ACC112 (cell line): ENCODE data around the gene SRC.

Experiments
- H2AFZ ChIP-seq: fragments of 200-600 bp; sonication (generic); one replicate; pipeline ENCODE4 v1.6.0; 2017; ENCODE audit warnings: antibody characterized with exemption, low read length; ENCODE audit not compliant: unreplicated experiment
- H3K27ac ChIP-seq: fragments of 200-600 bp; sonication (generic); 2 replicates; pipeline ENCODE4 v1.5.1; 2014; ENCODE audit warnings: low read depth, mild to moderate bottlenecking, antibody characterized with exemption, low read length, moderate library complexity
- H3K27me3 ChIP-seq: fragments of 200-600 bp; sonication (generic); 2 replicates; pipeline ENCODE4 v1.6.1; 2014; ENCODE audit warnings: mild to moderate bottlenecking, antibody characterized with exemption, low read length, moderate library complexity, mixed read lengths; ENCODE audit not compliant: insufficient read depth
- H3K36me3 ChIP-seq: fragments of 200-600 bp; sonication (generic); 2 replicates; pipeline ENCODE4 v1.6.1; 2016; ENCODE audit warnings: mild to moderate bottlenecking, antibody characterized with exemption, low read length, moderate library complexity, mixed read lengths; ENCODE audit not compliant: insufficient read depth
- H3K4me1 ChIP-seq: fragments of 200-600 bp; sonication (generic); one replicate; pipeline ENCODE4 v1.6.1; 2016; ENCODE audit warnings: low read length, mixed read lengths; ENCODE audit not compliant: insufficient read depth, unreplicated experiment, control insufficient read depth
- H3K4me3 ChIP-seq: fragments of 200-600 bp; sonication (generic); 2 replicates; pipeline ENCODE4 v1.5.1; 2014; ENCODE audit warnings: mild to moderate bottlenecking, low read depth, low read length
- H3K79me2 ChIP-seq: fragments of 200-600 bp; sonication (generic); one replicate; pipeline ENCODE4 v1.6.0; 2016; ENCODE audit warnings: low read length; ENCODE audit not compliant: control insufficient read depth, unreplicated experiment, insufficient read depth

Gene SRC

GRCh38 chr20:37398750-37399621, 53.0 kb downstream of the SRC start:
- no peaks in the 10 kb centered on the region for H3K27me3 ChIP-seq
- H3K4me1 ChIP-seq: no peaks in the 10 kb centered on the region
- no peak overlapping the region for H2AFZ ChIP-seq
- H3K36me3 ChIP-seq: peaks cover 2% of the 10 kb centered on the region; the same call in 1 of the 2 replicates
- no peak overlapping the region for H3K27ac ChIP-seq
- H3K79me2 ChIP-seq: no peaks in the 10 kb centered on the region
- H3K4me3 ChIP-seq: no peak overlapping the region

GRCh38 chr20:37401282-37401929, 55.5 kb downstream of the SRC start:
- Histone ChIP-seq H3K79me2 (no peaks in the 10 kb centered on the region), H3K4me1 (no peaks in the 10 kb centered on the region), H3K27me3 (no peaks in the 10 kb centered on the region), H3K4me3 (no peak overlapping the region), H3K36me3 (peaks cover 2% of the 10 kb centered on the region; the same call in 1 of the 2 replicates), H2AFZ (no peak overlapping the region), H3K27ac (no peak overlapping the region)

- Histone ChIP-seq H3K4me1 (no peaks in the 10 kb centered on the region), H3K79me2 (no peaks in the 10 kb centered on the region), H2AFZ (no peak overlapping the region), H3K36me3 (peaks cover 2% of the 10 kb centered on the region; the same call in 1 of the 2 replicates), H3K4me3 (no peak overlapping the region), H3K27me3 (no peaks in the 10 kb centered on the region), H3K27ac (no peak overlapping the region)
Observed at GRCh38 chr20:37401930-37402675, 56.2 kb downstream of the SRC start.

- Histone ChIP-seq H3K4me1 (no peaks in the 10 kb centered on the region), H3K79me2 (no peaks in the 10 kb centered on the region), H3K27ac (no peak overlapping the region), H3K36me3 (no peaks in the 10 kb centered on the region), H3K4me3 (no peak overlapping the region), H3K27me3 (no peaks in the 10 kb centered on the region), H2AFZ (no peak overlapping the region)
Observed at GRCh38 chr20:37403107-37404033, 57.4 kb downstream of the SRC start.

- H3K79me2 ChIP-seq: no peaks in the 10 kb centered on the region
- H3K27me3 ChIP-seq: peaks cover 8% of the 10 kb centered on the region
- no peak overlapping the region for H3K4me3 ChIP-seq
- H3K36me3 ChIP-seq: no peaks in the 10 kb centered on the region
- H3K27ac ChIP-seq: no peak overlapping the region
- no peak overlapping the region for H2AFZ ChIP-seq
- H3K4me1 ChIP-seq: no peaks in the 10 kb centered on the region
Observed at GRCh38 chr20:37404461-37404890, 58.5 kb downstream of the SRC start.

- Histone ChIP-seq H3K4me3 (no peak overlapping the region), H3K27ac (no peak overlapping the region), H3K4me1 (no peaks in the 10 kb centered on the region), H2AFZ (no peak overlapping the region), H3K79me2 (no peaks in the 10 kb centered on the region), H3K36me3 (no peaks in the 10 kb centered on the region), H3K27me3 (peaks cover 15% of the 10 kb centered on the region)
Observed at GRCh38 chr20:37405351-37405897, 59.5 kb downstream of the SRC start.

GRCh38 chr20:37406010-37406998, 60.4 kb downstream of the SRC start:
- Histone ChIP-seq H2AFZ (peak overlapping the region; percentile 92), H3K27ac (no peak overlapping the region), H3K4me3 (peak overlapping the region; percentile 80), H3K79me2 (no peaks in the 10 kb centered on the region), H3K36me3 (no peaks in the 10 kb centered on the region), H3K27me3 (peaks cover 15% of the 10 kb centered on the region), H3K4me1 (no peaks in the 10 kb centered on the region)

- peak overlapping the region; percentile 92 for H2AFZ ChIP-seq
- no peak overlapping the region for H3K27ac ChIP-seq
- H3K4me3 ChIP-seq: peak overlapping the region; percentile 80
Observed at GRCh38 chr20:37407019-37407566, 61.2 kb downstream of the SRC start.

GRCh38 chr20:37407573-37408002, 61.6 kb downstream of the SRC start:
- Histone ChIP-seq H3K4me1 (peaks cover 5% of the 10 kb centered on the region), H3K27me3 (peaks cover 15% of the 10 kb centered on the region), H3K36me3 (no peaks in the 10 kb centered on the region), H3K79me2 (no peaks in the 10 kb centered on the region), H2AFZ (no peak overlapping the region), H3K4me3 (no peak overlapping the region), H3K27ac (no peak overlapping the region)

More at GRCh38 chr20:37407019-37407566, 61.2 kb downstream of the SRC start:
- no peaks in the 10 kb centered on the region for H3K36me3 ChIP-seq
- H3K4me1 ChIP-seq: peaks cover 3% of the 10 kb centered on the region
- H3K79me2 ChIP-seq: no peaks in the 10 kb centered on the region
- peaks cover 15% of the 10 kb centered on the region for H3K27me3 ChIP-seq
